Muscle of arm (tissue), 12 donors: ENCODE results near the gene ITLN1. TPM values are rescaled to one million over a fixed set of nuclear protein-coding genes. Genes with fewer than 3 reads are reported as not detected.

Source experiments
- DNase-seq: peaks from one replicate; pipeline ENCODE4 v3.0.0-alpha.2; 2013
- polyA plus RNA-seq, 12 donors: library from polyadenylated mRNA; unstranded; fragments of 120-200 nt; gene quantifications; one replicate each; pipeline ENCODE4 v1.2.1, GENCODE V29; 2013; ENCODE audit not compliant: insufficient read length in 12 of 12

The ITLN1 gene
- polyA plus RNA-seq, 12 donors, result 0.16 to 29.3 (median 0.35) TPM; not detected in 4

DNA sequence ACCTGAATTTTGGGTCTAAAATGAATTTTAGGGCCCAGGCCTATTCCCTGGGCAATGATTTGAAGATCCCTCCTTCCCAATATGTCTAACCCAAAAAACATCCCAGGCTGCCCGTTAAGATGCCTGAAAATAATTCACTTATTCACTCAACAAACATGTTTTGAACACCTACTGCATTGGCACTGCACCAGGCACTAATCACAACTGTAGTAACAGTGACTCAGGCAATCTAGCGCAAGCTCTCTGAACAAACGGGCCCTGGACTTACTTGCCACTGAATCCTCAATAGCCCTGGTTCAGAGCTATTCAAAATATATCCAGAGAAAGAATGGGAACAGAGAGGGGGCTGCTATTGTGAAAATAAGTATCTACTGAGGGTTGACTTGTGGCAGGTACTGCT lies 26.5 kb downstream of the ITLN1 start:
- DNase-seq, result no peak

- DNase-seq, result no peak
Observed at GRCh38 chr1:160858097-160858496, 26.9 kb downstream of the ITLN1 start.

DNA sequence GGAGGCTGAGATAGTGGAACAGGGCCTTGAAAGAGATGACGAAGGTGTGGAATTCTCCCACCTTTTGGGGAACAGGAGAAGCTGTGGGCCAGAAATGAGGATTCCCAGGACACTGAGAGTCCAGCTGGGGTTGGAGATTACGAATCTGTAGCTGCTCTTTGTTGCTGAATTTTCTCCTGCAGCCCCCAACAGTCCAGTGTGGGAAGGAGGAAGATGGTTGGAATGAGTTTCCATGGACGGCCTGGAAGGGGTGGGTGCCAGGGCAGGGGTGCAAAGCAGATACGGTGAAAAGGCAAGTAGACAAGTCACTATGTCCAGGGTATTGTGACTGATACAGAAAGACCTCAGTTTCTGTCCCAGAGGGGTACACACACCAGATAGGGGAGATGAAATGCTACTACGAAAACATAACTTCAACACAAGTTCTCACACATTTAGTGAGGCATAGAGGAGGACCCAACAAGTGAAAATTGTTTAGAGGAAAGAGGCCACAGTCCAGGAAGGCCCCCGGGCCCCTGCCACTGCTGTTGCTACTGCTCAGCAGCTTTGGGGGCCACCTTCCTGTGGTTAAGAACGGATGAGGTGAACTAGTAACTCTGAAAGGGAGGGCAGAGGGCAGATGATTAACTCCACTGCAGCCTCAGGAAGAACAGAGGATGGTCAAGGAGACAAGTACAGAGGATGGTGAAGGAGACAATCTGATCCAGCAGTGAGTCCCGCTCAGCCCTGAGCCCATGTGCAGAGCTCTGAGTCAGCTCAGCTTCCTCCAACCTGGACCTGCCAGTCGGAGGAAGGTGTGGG lies 29.6 kb downstream of the ITLN1 start:
- no peak for DNase-seq

DNA sequence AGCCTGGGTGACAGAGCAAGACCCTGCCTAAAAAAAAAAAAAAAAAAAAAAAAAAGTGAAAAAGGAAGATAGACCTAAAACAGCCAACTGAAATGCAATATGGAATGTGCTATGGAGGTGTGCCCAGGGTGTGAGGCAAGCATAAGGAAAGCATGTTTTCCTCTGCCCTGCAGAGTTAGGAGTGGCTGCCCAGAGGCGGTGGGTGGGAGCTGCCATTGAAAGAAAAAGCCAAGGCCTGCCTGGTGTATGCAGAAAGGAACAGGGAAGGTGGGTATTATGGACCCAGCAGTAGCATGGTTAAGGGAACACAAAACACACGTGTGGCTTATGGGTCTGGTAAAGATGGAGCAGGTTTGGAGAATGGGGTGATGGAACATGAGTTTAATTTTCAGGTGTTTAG lies 31.2 kb downstream of the ITLN1 start:
- no peak for DNase-seq

GRCh38 chr1:160853014-160853413 lies 32.0 kb downstream of the ITLN1 start:
- no peak for DNase-seq

DNA sequence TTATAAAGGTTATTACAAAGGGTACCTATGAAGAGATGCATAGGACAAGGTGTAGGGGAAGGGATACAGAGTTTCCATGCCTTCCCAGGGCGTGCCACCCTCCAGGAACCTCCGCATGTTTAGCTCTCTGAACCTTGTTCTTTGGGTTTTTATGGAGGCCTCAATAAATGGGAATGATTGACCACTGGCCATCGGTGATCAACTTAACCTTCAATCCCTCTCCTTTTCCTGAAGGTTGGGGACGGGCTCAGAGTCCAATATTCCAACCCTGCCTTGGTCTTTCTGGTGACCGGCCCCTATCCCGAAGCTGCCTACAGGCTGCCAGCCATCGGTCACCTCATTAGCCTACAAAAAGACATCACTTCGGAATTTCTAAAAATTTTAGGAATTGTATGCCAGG lies 34.0 kb downstream of the ITLN1 start:
- DNase-seq, result no peak

DNA sequence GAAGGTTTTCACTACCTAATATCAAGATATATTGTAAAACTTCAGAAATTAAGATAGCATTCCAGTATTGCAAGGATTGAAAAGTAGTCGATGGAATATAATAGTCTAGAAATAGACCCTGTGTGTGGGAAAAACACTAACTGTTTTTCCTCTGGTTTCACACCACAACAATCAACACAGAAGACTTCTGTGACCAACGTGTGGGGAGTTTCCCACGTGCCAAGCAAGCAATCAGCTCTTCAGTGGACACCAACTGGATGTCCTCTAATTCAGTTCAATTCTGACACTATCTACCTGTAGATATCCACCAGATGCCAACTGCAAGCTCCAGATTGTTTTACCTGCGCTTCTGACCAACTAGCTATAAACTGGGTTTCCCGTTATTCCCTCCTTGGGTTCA lies 34.4 kb downstream of the ITLN1 start:
- no peak for DNase-seq

GRCh38 chr1:160846281-160846680 lies 38.7 kb downstream of the ITLN1 start:
- no peak for DNase-seq

- DNase-seq, result no peak
Observed at GRCh38 chr1:160844447-160845232, 40.3 kb downstream of the ITLN1 start.

GRCh38 chr1:160841079-160841478 lies 43.9 kb downstream of the ITLN1 start:
- DNase-seq, result no peak

- no peak for DNase-seq
Observed at GRCh38 chr1:160839746-160840145, 45.2 kb downstream of the ITLN1 start.

DNA sequence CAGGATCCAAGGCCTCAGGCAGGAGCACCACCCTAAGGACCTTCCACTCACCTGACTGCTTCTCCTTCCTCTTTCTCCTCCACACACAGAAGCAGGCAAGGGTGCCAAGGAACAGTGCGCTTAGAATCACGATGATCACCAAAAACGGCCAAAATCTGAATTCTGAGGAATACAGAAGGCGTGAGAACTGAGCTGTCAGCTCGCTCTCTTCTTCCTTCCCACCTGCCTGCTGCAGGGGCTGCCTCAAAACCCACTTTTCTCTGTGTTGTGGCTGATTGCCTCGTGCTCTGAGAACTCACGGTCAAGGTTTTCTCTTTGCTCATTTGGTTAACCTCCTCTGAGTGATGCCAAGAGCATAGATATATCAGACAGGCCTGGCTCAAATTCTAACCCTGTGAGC lies 46.1 kb downstream of the ITLN1 start:
- DNase-seq, result no peak

DNA sequence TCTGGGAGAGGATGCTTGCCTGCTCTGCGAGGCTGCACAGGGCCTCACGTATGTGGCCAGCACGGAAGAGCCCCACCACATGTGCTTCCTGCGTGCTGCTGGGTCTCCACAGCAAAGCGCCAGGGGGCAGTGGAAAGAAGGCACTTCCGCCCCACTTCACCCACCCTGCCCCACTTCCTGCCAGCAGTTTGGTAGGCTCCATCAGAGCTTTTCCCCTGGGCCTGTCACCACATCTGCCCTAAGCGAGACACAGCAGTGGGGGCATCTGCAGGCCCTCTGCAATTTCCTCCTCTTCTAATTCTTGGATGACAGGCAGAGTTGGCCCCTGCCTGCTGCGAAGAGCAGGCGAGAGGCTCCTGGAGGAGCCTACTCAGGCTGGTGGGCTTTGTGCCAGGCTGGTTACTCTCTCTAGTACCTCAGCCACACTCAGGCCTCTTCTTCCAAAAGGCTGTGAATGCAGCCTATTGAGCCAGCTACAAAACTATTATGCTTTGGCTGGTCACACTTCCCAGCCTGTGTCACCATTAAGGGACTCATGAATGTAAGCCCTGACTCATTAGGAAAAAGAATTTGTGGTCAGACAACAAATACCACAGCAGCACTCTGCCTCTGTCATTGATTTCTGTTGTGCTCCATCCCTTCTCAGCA lies 47.3 kb downstream of the ITLN1 start:
- peak; percentile 5 for DNase-seq

GRCh38 chr1:160836981-160837557 lies 47.9 kb downstream of the ITLN1 start:
- DNase-seq, result no peak

- DNase-seq, result no peak
Observed at GRCh38 chr1:160836561-160836960, 48.4 kb downstream of the ITLN1 start.

DNA sequence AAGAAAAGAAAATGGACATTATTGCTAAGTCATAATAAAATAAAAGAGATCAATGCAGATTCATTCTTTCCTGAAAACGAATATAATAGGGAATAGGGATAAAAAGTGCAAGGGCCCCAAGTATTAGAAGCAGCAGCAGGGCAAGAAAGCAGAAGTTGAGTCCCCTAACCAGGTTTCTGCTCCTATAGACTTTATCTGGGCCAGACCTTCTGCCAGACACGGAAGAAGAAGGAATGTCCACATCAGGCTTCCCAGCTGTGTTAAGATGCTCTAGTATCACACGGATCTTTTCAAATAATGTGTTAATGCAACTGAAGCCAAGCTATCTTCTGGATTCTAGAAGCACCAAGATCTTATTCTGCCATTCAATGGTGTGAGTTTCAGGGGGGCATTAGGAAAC lies 49.2 kb downstream of the ITLN1 start:
- no peak for DNase-seq

DNA sequence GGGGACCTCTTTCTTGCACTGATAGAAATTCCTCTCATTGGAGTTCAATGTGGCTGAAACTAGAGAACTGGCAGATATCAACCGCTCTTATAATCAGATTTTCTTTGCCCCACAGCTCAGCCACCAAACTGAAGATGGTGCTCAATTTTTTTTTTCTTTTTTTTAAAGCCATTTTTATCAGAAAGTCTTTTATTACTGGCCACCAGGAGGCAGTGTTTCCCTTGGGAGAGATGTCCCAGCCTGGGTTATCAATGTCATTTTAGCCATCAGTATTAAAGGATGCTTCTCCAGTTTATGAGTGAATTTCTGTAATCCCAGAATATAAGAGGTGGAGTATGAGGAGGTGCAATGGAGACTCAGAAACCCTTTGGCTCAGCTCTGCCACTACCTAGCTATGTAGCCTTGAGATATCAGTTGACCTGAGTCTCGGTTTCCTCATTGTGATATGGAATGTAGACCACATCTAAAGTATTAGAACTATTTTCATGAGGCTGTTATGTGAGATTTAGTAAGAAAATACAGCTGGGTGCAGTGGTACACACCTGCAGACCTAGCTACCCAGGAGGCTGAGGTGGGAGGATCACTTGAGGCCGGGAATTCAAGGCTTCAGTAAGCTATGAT lies 49.9 kb downstream of the ITLN1 start:
- peak; percentile 7 for DNase-seq

DNA sequence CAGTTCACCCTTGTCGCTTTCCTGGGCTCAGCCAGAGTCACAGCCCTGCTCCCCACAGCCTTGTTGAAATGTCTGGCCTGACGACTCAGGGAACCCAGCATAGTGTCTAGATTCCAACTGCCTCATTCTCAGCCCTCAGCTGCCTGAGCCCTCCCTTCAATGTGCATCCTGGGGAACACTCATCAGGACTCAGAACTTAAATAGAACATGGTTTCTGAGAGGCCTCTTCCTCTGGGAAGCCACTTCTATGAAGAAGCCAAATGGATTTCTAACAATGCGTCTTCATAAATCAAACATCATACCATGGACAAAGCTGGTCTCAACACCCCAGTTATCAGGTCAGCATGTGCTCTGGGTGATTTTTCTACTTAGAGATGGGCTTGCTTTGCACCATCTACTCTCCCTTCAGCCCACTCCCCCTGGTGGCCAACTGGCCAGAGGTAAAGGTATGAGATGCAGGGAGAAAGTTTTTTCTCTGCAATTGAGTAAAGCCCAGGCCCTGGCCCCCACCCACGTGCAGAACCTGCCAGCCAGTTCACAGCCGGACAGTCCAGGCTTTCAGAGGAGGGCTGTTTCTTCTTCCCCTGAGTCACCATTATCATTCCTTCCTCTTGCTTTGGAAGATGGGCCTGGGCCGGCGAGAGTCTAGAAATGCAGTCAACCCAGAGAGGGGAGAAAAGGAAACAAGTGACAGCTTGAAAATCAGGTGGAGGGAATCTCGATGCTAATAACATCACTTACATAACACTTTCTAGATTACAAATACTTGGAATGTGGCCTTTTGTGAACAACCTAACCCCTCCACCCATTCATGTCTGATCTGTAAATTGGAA lies 54.4 kb downstream of the ITLN1 start:
- DNase-seq, result peak; percentile 4

DNA sequence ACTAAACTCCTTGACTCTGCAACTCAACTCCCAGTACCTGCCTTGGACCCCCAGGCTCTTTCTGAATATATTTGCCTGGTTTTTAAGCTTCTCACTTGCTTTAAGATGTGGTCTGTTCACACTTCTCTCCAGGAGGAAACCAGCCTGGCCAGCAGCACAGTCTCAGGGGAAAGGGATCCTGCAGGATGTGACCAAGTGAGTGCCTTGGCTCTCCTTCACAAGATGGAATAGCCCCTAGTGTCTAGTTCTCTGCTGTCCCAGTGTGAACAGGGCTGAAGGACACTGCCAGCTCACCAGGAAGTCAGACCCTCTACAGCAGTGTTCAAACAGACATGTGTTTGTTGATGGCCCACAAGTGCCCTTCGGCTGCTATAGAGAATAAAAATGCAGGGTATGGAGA lies 55.2 kb downstream of the ITLN1 start:
- no peak for DNase-seq

DNA sequence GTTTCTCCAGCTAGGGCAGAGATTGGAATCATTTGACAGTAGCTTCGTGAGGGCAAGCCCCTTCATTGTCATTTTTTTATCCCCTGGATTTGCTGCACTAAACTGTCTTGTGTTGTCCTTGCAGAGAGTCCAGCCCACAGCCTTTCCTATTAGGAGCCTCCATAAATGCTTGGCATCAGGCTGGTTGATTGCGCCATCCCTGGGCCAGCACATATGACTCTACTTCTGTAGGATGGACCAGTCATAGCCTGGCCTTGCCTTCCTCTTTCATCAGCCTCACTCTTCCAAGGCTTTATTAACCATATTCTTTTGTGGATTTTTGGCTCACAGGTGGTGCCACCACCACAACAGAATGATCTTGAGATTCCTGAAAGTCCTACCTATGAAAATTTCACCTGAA lies 57.6 kb downstream of the ITLN1 start:
- no peak for DNase-seq

- DNase-seq, result no peak
Observed at GRCh38 chr1:160826546-160826945, 58.4 kb downstream of the ITLN1 start.
